ENCODE data around the gene DHRS9. TPM values are rescaled to one million over a fixed set of nuclear protein-coding genes. Genes with fewer than 3 reads are reported as not detected.

The DHRS9 gene
- total RNA-seq, 1 experiment from 2014 or later, result not detected

DNA sequence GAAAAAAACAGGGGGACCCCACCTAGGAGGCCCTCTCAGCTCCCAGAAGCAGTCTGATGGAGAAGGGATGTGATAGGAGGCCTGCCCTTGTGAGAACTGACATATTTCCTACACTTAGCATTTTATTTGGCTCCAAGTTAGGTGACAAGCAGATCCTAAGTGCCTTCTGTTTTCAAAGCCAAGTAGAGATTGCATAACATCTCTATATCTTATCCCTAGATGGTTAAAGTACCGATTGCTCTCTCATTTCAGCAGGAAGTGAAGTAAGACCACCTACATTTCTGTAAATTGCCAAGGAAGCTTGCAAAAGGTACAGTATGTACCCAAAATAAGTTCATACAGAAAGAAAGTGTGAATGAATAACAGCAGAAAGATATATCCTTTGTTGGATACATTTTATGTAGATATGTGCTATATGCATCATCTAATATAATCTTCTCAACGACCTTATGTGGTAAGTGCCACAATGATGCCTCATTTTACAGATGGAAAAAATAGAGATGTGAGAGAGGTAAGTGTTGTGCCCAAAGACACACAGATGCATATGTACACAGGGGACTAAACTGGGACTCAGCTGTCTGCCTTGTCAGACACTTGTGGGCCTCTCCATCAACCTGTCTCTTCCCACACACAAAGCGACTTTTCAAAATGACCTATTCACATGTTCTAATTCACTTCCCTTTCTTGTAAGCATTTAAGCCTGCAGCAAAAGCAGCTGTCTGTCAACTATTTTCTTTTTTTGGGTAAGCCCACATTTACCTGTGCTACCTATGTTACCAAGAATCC, 38.9 kb downstream of the DHRS9 start:
- no peak for TF ChIP-seq CTCF (conservative IDR thresholded peaks at IDR 0.05)
- TF ChIP-seq EZH2 (IDR thresholded peaks at IDR 0.05; ENCODE audit: low read depth), result no peak
- Histone ChIP-seq H3F3A (ENCODE audit: insufficient read depth, low read depth) (no peaks in the 10 kb centered on the region), H2AFZ (no peak overlapping the region), H3K36me3 (ENCODE audit: low read depth) (no peaks in the 10 kb centered on the region), H3K9me2 (ENCODE audit: insufficient read depth) (no peaks in the 10 kb centered on the region), H4K20me1 (ENCODE audit: insufficient read depth) (no peaks in the 10 kb centered on the region), H3K9me3 (ENCODE audit: insufficient read depth, low read depth) (no peaks in the 10 kb centered on the region), H3K27me3 (ENCODE audit: insufficient read depth, low read depth) (no peaks in the 10 kb centered on the region), H3K4me2 (no peak overlapping the region), H3K27ac (no peak overlapping the region), H3K79me2 (ENCODE audit: low read depth) (no peaks in the 10 kb centered on the region), H3K4me1 (replicated peaks; ENCODE audit: insufficient read depth) (peaks cover 9% of the 10 kb centered on the region; the same call in 1 of the 2 replicates), H3K4me3 (no peak overlapping the region)
- CTCF ChIA-PET, result interaction anchor here (0.6 kb wide), 1 partner anchor 459 kb away, joined by 3 read pairs; no protein-coding TSS in a partner anchor
- POLR2A ChIA-PET (ENCODE audit: unreplicated experiment), result no interaction called here
- BruUV-seq (replicated peaks), result no TSS peak
- DNase-seq, result no peak
- intact Hi-C loops (cut with micrococcal nuclease; ENCODE audit: unreplicated experiment), result loop anchor here (5.0 kb wide), 1 partner anchor 146 kb away; no protein-coding TSS in a partner anchor

GRCh38 chr2:169109502-169110409, 40.4 kb downstream of the DHRS9 start:
- Histone ChIP-seq H3K4me1 (replicated peaks; ENCODE audit: insufficient read depth) (peaks cover 9% of the 10 kb centered on the region; the same call in 1 of the 2 replicates), H3K4me3 (no peak overlapping the region), H3K9me2 (ENCODE audit: insufficient read depth) (no peaks in the 10 kb centered on the region), H3K9me3 (ENCODE audit: insufficient read depth, low read depth) (no peaks in the 10 kb centered on the region), H2AFZ (no peak overlapping the region), H3K36me3 (ENCODE audit: low read depth) (no peaks in the 10 kb centered on the region), H3K79me2 (ENCODE audit: low read depth) (no peaks in the 10 kb centered on the region), H3F3A (ENCODE audit: insufficient read depth, low read depth) (no peaks in the 10 kb centered on the region), H3K4me2 (peak overlapping the region; percentile 58), H4K20me1 (ENCODE audit: insufficient read depth) (no peaks in the 10 kb centered on the region), H3K27me3 (ENCODE audit: insufficient read depth, low read depth) (no peaks in the 10 kb centered on the region), H3K27ac (no peak overlapping the region)
- CTCF ChIA-PET, result interaction anchor here (0.6 kb wide), 2 partner anchors 166 to 822 kb away, joined by 4 read pairs; no protein-coding TSS in a partner anchor
- intact Hi-C loops (cut with micrococcal nuclease; ENCODE audit: unreplicated experiment), result loop anchor here (2.0 to 10.0 kb wide), 5 partner anchors 115 to 818 kb away; no protein-coding TSS in a partner anchor
- no TSS peak for BruUV-seq (replicated peaks)
- TF ChIP-seq EZH2 (IDR thresholded peaks at IDR 0.05; ENCODE audit: low read depth) (no peak), CTCF (conservative IDR thresholded peaks at IDR 0.05) (peak; percentile 85)
- POLR2A ChIA-PET (ENCODE audit: unreplicated experiment), result no interaction called here
- peak; percentile 54 to 55 for DNase-seq

DNA sequence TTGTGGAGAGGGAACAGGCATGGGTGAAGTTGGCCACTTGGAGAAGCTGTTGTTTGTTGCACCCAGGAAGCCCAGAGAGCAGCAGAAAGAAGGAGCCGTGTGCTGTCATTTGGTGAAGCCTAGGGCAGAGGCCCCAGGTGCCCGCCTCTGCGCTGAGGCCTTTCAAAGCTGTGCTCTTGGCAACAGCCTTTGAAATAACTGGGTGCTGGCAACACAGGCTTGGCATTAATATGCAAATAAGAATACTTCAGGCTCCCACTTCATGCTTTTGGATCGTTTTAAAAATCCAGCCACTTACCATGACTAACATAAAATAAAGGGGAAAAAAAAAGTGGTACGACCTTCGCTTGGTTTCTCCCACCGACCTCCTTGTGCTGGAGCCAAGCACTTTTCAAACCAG, 41.1 kb downstream of the DHRS9 start:
- no peak for DNase-seq
- no peaks in the 10 kb centered on the region for H4K20me1 ChIP-seq (ENCODE audit: insufficient read depth)
- H3K79me2 ChIP-seq (ENCODE audit: low read depth), result no peaks in the 10 kb centered on the region
- H3K4me1 ChIP-seq (replicated peaks; ENCODE audit: insufficient read depth), result peaks cover 9% of the 10 kb centered on the region; the same call in 1 of the 2 replicates
- H2AFZ ChIP-seq, result no peak overlapping the region
- H3K4me2 ChIP-seq, result no peak overlapping the region
- no TSS peak for BruUV-seq (replicated peaks)
- intact Hi-C loops (cut with micrococcal nuclease; ENCODE audit: unreplicated experiment), result loop anchor here (2.0 to 10.0 kb wide), 4 partner anchors 114 to 817 kb away; no protein-coding TSS in a partner anchor
- no peaks in the 10 kb centered on the region for H3K9me3 ChIP-seq (ENCODE audit: insufficient read depth, low read depth)
- TF ChIP-seq CTCF (conservative IDR thresholded peaks at IDR 0.05) (no peak), EZH2 (IDR thresholded peaks at IDR 0.05; ENCODE audit: low read depth) (no peak)
- H3K36me3 ChIP-seq (ENCODE audit: low read depth), result no peaks in the 10 kb centered on the region
- H3K4me3 ChIP-seq, result no peak overlapping the region
- H3K9me2 ChIP-seq (ENCODE audit: insufficient read depth), result no peaks in the 10 kb centered on the region
- H3K27me3 ChIP-seq (ENCODE audit: insufficient read depth, low read depth), result no peaks in the 10 kb centered on the region
- no peaks in the 10 kb centered on the region for H3F3A ChIP-seq (ENCODE audit: insufficient read depth, low read depth)
- no peak overlapping the region for H3K27ac ChIP-seq
- POLR2A ChIA-PET (ENCODE audit: unreplicated experiment), result no interaction called here
- CTCF ChIA-PET, result no interaction called here

Measured in PC-9 (cell line).